ENCODE measurements around the gene ZDHHC11B. TPM values are rescaled to one million over a fixed set of nuclear protein-coding genes. Genes with fewer than 3 reads are reported as not detected.

ZDHHC11B gene
- total RNA-seq, 4 donors from 2014 or later, result 1.1 to 18.9 (median 2.4) TPM; not detected in 1

GRCh38 chr5:660491-661030, 124.0 kb downstream of the ZDHHC11B start:
- TF ChIP-seq POLR2A (IDR thresholded peaks at IDR 0.05), result no peak
- TF ChIP-seq EP300 (IDR thresholded peaks at IDR 0.05; ENCODE audit: low read depth), result no peak
- TF ChIP-seq POLR2AphosphoS5 (IDR thresholded peaks at IDR 0.05), result no peak
- no peak for TF ChIP-seq CTCF (IDR thresholded peaks at IDR 0.05)
- in situ Hi-C loops (cut with MboI; ENCODE audit: low pct_ligation_motif_present in 1 of 4, low pct_unique_long_range_greater_than_20kb in 1 of 4, low sequenced_read_pairs in 3 of 4) (loop anchor here in 2 of 4 donors (10.0 to 25.0 kb wide), 2 partner anchors 244 to 252 kb away; no protein-coding TSS in a partner anchor), intact Hi-C loops (cut with DNase I; ENCODE audit: low total_unique reads) (no loop called here)
- Histone ChIP-seq H3K27ac (no peak overlapping the region), H3K4me1 (peaks cover 0 to 14% (median 7%) of the 10 kb centered on the region in 4 donors), H3K4me3 (no peak overlapping the region), H3K9me3 (no peaks in the 10 kb centered on the region), H3K36me3 (no peaks in the 10 kb centered on the region), H3K27me3 (no peaks in the 10 kb centered on the region)
- WGBS, 2 donors (ENCODE audit: low coverage in 1 of 2), result 95 to 100% methylated on average over 2 to 11 of the region's 11 CpGs
- no peak for DNase-seq

Other genes with a start within 250 kb of the ZDHHC11B start
- 1 to 10 TPM; 2.6 to 9.4 (median 4.2) TPM for gene CEP72, start 172.4 kb downstream of the ZDHHC11B start, total RNA-seq
- 10 to 100 TPM in 1 of 4 donors, 1 to 10 TPM in 3; 2.2 to 40.6 (median 4.1) TPM for gene TPPP, start 91.4 kb downstream of the ZDHHC11B start, total RNA-seq
- gene ZDHHC11, start 66.3 kb upstream of the ZDHHC11B start, total RNA-seq, result 10 to 100 TPM in 2 of 4 donors, 1 to 10 TPM in 2; 1.2 to 15.0 (median 10.6) TPM
- 10 to 100 TPM; 29.6 to 91.3 (median 37.9) TPM for gene BRD9, start 108.1 kb upstream of the ZDHHC11B start, total RNA-seq
- 1 to 10 TPM in 2 of 4 donors, under 1 TPM in 1, not detected in 1; 0.41 to 4.1 (median 2.2) TPM for gene TRIP13, start 108.2 kb upstream of the ZDHHC11B start, total RNA-seq
- gene NKD2, start 224.1 kb upstream of the ZDHHC11B start, total RNA-seq, result under 1 TPM in 2 of 4 donors, not detected in 2; 0.41 to 0.80 TPM